GM12878 (cell line): ENCODE measurements around the gene RAPGEF1. TPM values are rescaled to one million over a fixed set of nuclear protein-coding genes. Genes with fewer than 3 reads are reported as not detected.

Experiments
- ATAC-seq: fragments of 200-7000 bp; cut with Tn5 transposase; 3 replicates; pipeline ENCODE4 v1.9.1; 2020; ENCODE audit warnings: mild to moderate bottlenecking, moderate library complexity
- BruUV-seq: library from RNA; stranded (reverse); fragments of 400-500 nt; replicated peaks from 2 replicates; lab custom pipeline; 2021; lab: Mats Ljungman, UMichigan
- CTCF ChIA-PET: fragments of 300-600 bp; sonication (Branson Sonifier 250); formaldehyde crosslinking; extraction: SDS; loops from one replicate; lab custom pipeline; 2021; ENCODE audit warnings: inconsistent platforms; lab: Yijun Ruan, JAX
- POLR2A ChIA-PET: fragments of 350-600 bp; formaldehyde crosslinking; extraction: SDS; loops from one replicate; lab custom pipeline; 2021; ENCODE audit warnings: inconsistent platforms; lab: Charles Lee
- RAD21 ChIA-PET: fragments of 300-600 bp; sonication (Branson Sonifier 250); formaldehyde crosslinking; loops from one replicate; lab custom pipeline; 2023; ENCODE audit warnings: antibody characterized with exemption; ENCODE audit not compliant: unreplicated experiment; lab: Charles Lee
- SMC1A ChIA-PET: fragments of 300-600 bp; sonication (Branson Sonifier 250); formaldehyde crosslinking; loops from one replicate; lab custom pipeline; 2023; ENCODE audit not compliant: unreplicated experiment, uncharacterized antibody; lab: Charles Lee
- DNase-seq: peaks from one replicate; pipeline ENCODE4 v3.0.0-alpha.2; 2011; ENCODE audit warnings: low read depth, low spot score
- FAIRE-seq: peaks from 3 replicates; lab custom pipeline; 2011; peaks lifted over from hg19 to GRCh38; lab: Jason Lieb, UNC
- H2AFZ ChIP-seq: 2 replicates; pipeline ENCODE4 v1.6.0; 2011; ENCODE audit warnings: low read depth, low read length, control low read depth; ENCODE audit not compliant: control insufficient read depth
- H3K27ac ChIP-seq: 2 replicates; pipeline ENCODE4 v1.5.1; 2011; ENCODE audit warnings: control low read depth; ENCODE audit not compliant: control insufficient read depth, insufficient read depth
- H3K27me3 ChIP-seq, 2 experiments: replicated peaks in 1 of 2; 2 replicates each; pipeline versions ENCODE4 v1.6.0 to v1.6.1; 2011; ENCODE audit warnings: low read length in 1 of 2; ENCODE audit not compliant: control insufficient read depth in 2 of 2, insufficient read depth in 2 of 2
- H3K36me3 ChIP-seq, 2 experiments: 2 replicates each; pipeline ENCODE4 v1.5.1; 2011; ENCODE audit warnings: low read length in 1 of 2; ENCODE audit not compliant: control insufficient read depth in 2 of 2, insufficient read depth in 2 of 2
- H3K4me1 ChIP-seq: 2 replicates; pipeline ENCODE4 v1.6.1; 2011; ENCODE audit warnings: mild to moderate bottlenecking, low read length, moderate library complexity, mixed read lengths; ENCODE audit not compliant: control insufficient read depth, insufficient read depth
- H3K4me2 ChIP-seq: 2 replicates; pipeline ENCODE4 v1.6.0; 2011; ENCODE audit warnings: control low read depth; ENCODE audit not compliant: control insufficient read depth, insufficient read depth
- H3K4me3 ChIP-seq: fragments of 200-600 bp; sonication (generic); 2 replicates; pipeline ENCODE4 v1.5.1; 2016
- H3K79me2 ChIP-seq: 2 replicates; pipeline ENCODE4 v1.6.0; 2011; ENCODE audit warnings: low read length; ENCODE audit not compliant: control insufficient read depth, insufficient read depth
- H3K9ac ChIP-seq: 2 replicates; pipeline ENCODE4 v1.8.0; 2011; ENCODE audit warnings: low read length, control low read depth, mixed read lengths; ENCODE audit not compliant: control insufficient read depth, insufficient read depth
- H3K9me3 ChIP-seq: replicated peaks from 3 replicates; pipeline ENCODE4 v1.5.1; 2011; ENCODE audit warnings: mild to moderate bottlenecking, low read length; ENCODE audit not compliant: control insufficient read depth, insufficient read depth
- H4K20me1 ChIP-seq: 2 replicates; pipeline ENCODE4 v1.6.0; 2011; ENCODE audit not compliant: control insufficient read depth, insufficient read depth
- E2F4 ChIP-seq: IDR thresholded peaks from 2 replicates; pipeline ENCODE4 v1.6.1; 2012; ENCODE audit warnings: low read depth, low read length, improper control_type of control experiment
- FOS ChIP-seq: IDR thresholded peaks from 3 replicates; pipeline ENCODE4 v1.6.1; 2011; ENCODE audit warnings: borderline replicate concordance; ENCODE audit not compliant: insufficient read length; ENCODE audit errors: extremely low read depth
- FOXM1 ChIP-seq: IDR thresholded peaks from 2 replicates; pipeline ENCODE4 v1.6.1; 2012; ENCODE audit warnings: low read depth, mild to moderate bottlenecking, inconsistent platforms, low read length, moderate library complexity
- KDM1A ChIP-seq: fragments of 200-600 bp; sonication (generic); IDR thresholded peaks from 2 replicates; pipeline ENCODE4 v1.6.1; 2016; ENCODE audit warnings: borderline replicate concordance
- RB1 ChIP-seq: fragments of 450-650 bp; formaldehyde crosslinking; IDR thresholded peaks from 2 replicates; pipeline ENCODE4 v1.6.1; 2017; ENCODE audit warnings: mild to moderate bottlenecking, borderline replicate concordance
- WGBS: methylation state at CpG from one replicate; pipeline ENCODE4 v1.1.6; 2016; ENCODE audit warnings: low lambda C conversion rate; ENCODE audit not compliant: insufficient replicate concordance, insufficient coverage; ENCODE audit errors: missing lambda C conversion rate; 5-methylcytosine and 5-hydroxymethylcytosine counted together
- in situ Hi-C: fragments of 300-500 bp; cut with MboI; formaldehyde crosslinking; loops from 9 replicates; pipeline ENCODE4 v1.14.3; 2018; ENCODE audit warnings: mixed read lengths
- intact Hi-C: fragments of 100-400 bp; cut with micrococcal nuclease; formaldehyde crosslinking; loops from one replicate; pipeline ENCODE4 v1.14.2; 2022; ENCODE audit not compliant: unreplicated experiment
- polyA plus RNA-seq, 11 experiments: library from polyadenylated mRNA; depleted of rRNA in 4 of 11; unstranded in 6 of 11; stranded (reverse) in 5 of 11; fragments of >200 nt; fragmentation: Nextera tagmentation in 4 of 11; fragmentation: Illumina TruSeq in 1 of 11; extraction: Ambion mirVana in 4 of 11; extraction: Trizol in 1 of 11; gene quantifications; 1 replicate in 1 of 11; 2 replicates in 10 of 11; pipeline versions ENCODE4 v1.2.1 to v1.2.3, GENCODE V29; 2011 to 2016; ENCODE audit warnings: inconsistent platforms in 2 of 11, missing spikeins in 2 of 11, low read depth in 1 of 11
- total RNA-seq, 4 experiments: library from RNA; depleted of rRNA in 3 of 4; stranded (reverse); fragments of >200 nt in 3 of 4; fragmentation: Illumina TruSeq in 1 of 4; extraction: Trizol in 1 of 4; gene quantifications; 2 replicates each; pipeline versions ENCODE4 v1.2.1 to v1.2.3, GENCODE V29; 2013 to 2021
- TF ChIP-seq, protein P1 (sequence below): fragments of 450-650 bp; formaldehyde crosslinking; IDR thresholded peaks from 2 replicates; pipeline ENCODE4 v1.4.0; 2020; ENCODE audit warnings: mild to moderate bottlenecking, moderate library complexity

The RAPGEF1 gene
- total and polyA plus RNA-seq, 10 of the 15 experiments (the other 5 are each of a cell fraction or from before 2014, with no cell fraction given) = 0.42 to 113 (median 45.9) TPM

DNA sequence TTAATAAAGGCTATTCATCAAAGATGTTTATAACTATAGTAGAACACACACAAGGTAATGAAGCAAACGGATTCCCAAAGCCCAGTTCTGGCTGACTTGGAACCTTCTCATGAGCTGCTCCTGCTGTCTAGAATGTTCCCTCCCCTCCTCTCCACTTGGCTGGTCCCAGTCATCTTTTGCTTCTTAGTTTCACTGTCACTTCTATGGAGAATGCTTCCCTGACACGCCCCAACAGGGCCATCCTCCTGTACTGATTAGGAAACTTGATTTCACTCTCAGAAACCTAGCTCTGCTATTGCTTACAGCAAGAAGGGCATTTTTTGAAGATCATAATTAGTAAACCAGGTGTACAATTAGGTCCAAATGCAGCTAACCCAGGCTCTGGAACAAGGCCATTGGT is 3.2 kb upstream of the RAPGEF1 start:
- no TSS peak for BruUV-seq
- WGBS = 74% methylated on average over 2 of the region's 2 CpGs
- H3K36me3 ChIP-seq = no peaks in the 10 kb centered on the region
- DNase-seq (no peak), FAIRE-seq (no peak)
- H3K4me3 ChIP-seq = no peak overlapping the region
- H3K4me2 ChIP-seq = no peak overlapping the region
- no peak overlapping the region for H3K27ac ChIP-seq
- H2AFZ ChIP-seq = no peak overlapping the region
- ChIA-PET POLR2A (interaction anchor here (0.8 kb wide), 1 partner anchor 154 kb away, joined by 3 read pairs; no protein-coding TSS in a partner anchor), CTCF (interaction anchor here (0.8 to 7.8 kb wide), 11 partner anchors 9 to 393 kb away, joined by 3 to 55 read pairs (median 3); no protein-coding TSS in a partner anchor)
- intact Hi-C loops = loop anchor here (10.0 kb wide), 1 partner anchor 208 kb away; the partner anchor contains the start of gene UCK1
- H3K79me2 ChIP-seq = peaks cover 18% of the 10 kb centered on the region
- H3K27me3 ChIP-seq = no peaks in the 10 kb centered on the region
- H3K9ac ChIP-seq = no peak overlapping the region; the same call in 1 of the 2 replicates
- H4K20me1 ChIP-seq = no peaks in the 10 kb centered on the region
- in situ Hi-C loops = loop anchor here (5.0 kb wide), 2 partner anchors 151 to 391 kb away; no protein-coding TSS in a partner anchor
- H3K4me1 ChIP-seq = peaks cover 18% of the 10 kb centered on the region
- TF ChIP-seq E2F4 (no peak), RB1 (no peak), FOS (no peak), FOXM1 (no peak), KDM1A (no peak)
- TF ChIP-seq, protein P1, sequence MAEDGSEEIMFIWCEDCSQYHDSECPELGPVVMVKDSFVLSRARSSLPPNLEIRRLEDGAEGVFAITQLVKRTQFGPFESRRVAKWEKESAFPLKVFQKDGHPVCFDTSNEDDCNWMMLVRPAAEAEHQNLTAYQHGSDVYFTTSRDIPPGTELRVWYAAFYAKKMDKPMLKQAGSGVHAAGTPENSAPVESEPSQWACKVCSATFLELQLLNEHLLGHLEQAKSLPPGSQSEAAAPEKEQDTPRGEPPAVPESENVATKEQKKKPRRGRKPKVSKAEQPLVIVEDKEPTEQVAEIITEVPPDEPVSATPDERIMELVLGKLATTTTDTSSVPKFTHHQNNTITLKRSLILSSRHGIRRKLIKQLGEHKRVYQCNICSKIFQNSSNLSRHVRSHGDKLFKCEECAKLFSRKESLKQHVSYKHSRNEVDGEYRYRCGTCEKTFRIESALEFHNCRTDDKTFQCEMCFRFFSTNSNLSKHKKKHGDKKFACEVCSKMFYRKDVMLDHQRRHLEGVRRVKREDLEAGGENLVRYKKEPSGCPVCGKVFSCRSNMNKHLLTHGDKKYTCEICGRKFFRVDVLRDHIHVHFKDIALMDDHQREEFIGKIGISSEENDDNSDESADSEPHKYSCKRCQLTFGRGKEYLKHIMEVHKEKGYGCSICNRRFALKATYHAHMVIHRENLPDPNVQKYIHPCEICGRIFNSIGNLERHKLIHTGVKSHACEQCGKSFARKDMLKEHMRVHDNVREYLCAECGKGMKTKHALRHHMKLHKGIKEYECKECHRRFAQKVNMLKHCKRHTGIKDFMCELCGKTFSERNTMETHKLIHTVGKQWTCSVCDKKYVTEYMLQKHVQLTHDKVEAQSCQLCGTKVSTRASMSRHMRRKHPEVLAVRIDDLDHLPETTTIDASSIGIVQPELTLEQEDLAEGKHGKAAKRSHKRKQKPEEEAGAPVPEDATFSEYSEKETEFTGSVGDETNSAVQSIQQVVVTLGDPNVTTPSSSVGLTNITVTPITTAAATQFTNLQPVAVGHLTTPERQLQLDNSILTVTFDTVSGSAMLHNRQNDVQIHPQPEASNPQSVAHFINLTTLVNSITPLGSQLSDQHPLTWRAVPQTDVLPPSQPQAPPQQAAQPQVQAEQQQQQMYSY (CRISPR knock-in tag) = no peak
- TF ChIP-seq, all 136 proteins: peak for 0
- no peak for ATAC-seq
- ChIA-PET RAD21 (interaction anchor here (0.9 to 2.1 kb wide), 4 partner anchors 65 to 153 kb away, joined by 3 to 8 read pairs (median 4); no protein-coding TSS in a partner anchor), SMC1A (interaction anchor here (1.1 to 4.1 kb wide), 9 partner anchors 10 to 393 kb away, joined by 3 to 22 read pairs (median 4); no protein-coding TSS in a partner anchor)
- no peaks in the 10 kb centered on the region for H3K9me3 ChIP-seq
